Upper lobe of right lung (tissue), 1 donor: ENCODE measurements around the gene CAP1. TPM values are rescaled to one million over a fixed set of nuclear protein-coding genes. Genes with fewer than 3 reads are reported as not detected.

Source experiments
- ATAC-seq: fragments of 200-7000 bp; cut with Tn5 transposase; one replicate; pipeline ENCODE4 v1.9.1; 2020; ENCODE audit warnings: mild to moderate bottlenecking, moderate library complexity
- DNase-seq: peaks from one replicate; pipeline ENCODE4 v3.0.0-alpha.2; 2020
- H3K27ac ChIP-seq: fragments of 200-600 bp; one replicate; pipeline ENCODE4 v1.8.0; 2022
- H3K27me3 ChIP-seq: fragments of 200-600 bp; one replicate; pipeline ENCODE4 v1.8.0; 2022; ENCODE audit warnings: mild to moderate bottlenecking
- H3K36me3 ChIP-seq: fragments of 200-600 bp; one replicate; pipeline ENCODE4 v1.8.0; 2022
- H3K4me1 ChIP-seq: fragments of 200-600 bp; one replicate; pipeline ENCODE4 v1.8.0; 2022
- H3K4me3 ChIP-seq: fragments of 200-600 bp; one replicate; pipeline ENCODE4 v1.8.0; 2022; ENCODE audit warnings: mild to moderate bottlenecking
- H3K9me3 ChIP-seq: fragments of 200-600 bp; one replicate; pipeline ENCODE4 v1.8.0; 2022
- intact Hi-C: fragments of 100-400 bp; cut with DNase I; formaldehyde crosslinking; loops from one replicate; pipeline ENCODE4 v1.11.0; 2022
- total RNA-seq: library from RNA; stranded (reverse); fragmentation: NEBNext Ultra II Directional; extraction: Animal tissue kit (Norgen Biotek cat#: 25700); gene quantifications from one replicate; pipeline ENCODE4 v1.2.1, GENCODE V29; 2021
- TF ChIP-seq, protein P1 (sequence below): fragments of 200-600 bp; IDR thresholded peaks from one replicate; pipeline ENCODE4 v1.8.0; 2022; ENCODE audit warnings: antibody characterized with exemption
- donor health status: DM: no; HTN: yes; CAD: no; lungs with severe emphysema.

Gene CAP1
- total RNA-seq, 1 donor from 2014 or later, result 373 TPM

DNA sequence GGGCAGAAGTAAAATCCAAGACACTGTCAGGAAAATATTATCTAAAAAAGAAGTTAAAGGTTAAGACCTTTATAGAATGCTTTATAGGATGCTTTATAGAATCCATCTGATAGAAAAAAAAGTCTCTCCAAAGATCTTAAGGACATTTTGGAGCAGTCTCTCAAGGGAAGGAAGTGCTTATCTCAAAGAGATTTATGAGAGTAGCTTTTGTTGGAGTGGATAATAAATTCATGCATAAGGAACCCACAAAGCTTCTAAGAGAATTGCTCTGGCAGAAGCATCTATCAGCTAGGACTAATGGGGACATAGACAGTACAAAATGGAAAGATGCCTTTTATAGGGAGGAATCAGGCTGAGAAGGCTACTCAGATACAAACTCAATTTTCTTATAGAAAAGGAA lies 12.9 kb upstream of the CAP1 start:
- TF ChIP-seq, protein P1, sequence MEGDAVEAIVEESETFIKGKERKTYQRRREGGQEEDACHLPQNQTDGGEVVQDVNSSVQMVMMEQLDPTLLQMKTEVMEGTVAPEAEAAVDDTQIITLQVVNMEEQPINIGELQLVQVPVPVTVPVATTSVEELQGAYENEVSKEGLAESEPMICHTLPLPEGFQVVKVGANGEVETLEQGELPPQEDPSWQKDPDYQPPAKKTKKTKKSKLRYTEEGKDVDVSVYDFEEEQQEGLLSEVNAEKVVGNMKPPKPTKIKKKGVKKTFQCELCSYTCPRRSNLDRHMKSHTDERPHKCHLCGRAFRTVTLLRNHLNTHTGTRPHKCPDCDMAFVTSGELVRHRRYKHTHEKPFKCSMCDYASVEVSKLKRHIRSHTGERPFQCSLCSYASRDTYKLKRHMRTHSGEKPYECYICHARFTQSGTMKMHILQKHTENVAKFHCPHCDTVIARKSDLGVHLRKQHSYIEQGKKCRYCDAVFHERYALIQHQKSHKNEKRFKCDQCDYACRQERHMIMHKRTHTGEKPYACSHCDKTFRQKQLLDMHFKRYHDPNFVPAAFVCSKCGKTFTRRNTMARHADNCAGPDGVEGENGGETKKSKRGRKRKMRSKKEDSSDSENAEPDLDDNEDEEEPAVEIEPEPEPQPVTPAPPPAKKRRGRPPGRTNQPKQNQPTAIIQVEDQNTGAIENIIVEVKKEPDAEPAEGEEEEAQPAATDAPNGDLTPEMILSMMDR, result no peak
- Histone ChIP-seq H3K36me3 (no peaks in the 10 kb centered on the region), H3K27ac (no peak overlapping the region), H3K27me3 (no peaks in the 10 kb centered on the region), H3K4me1 (no peaks in the 10 kb centered on the region), H3K9me3 (no peaks in the 10 kb centered on the region), H3K4me3 (no peak overlapping the region)
- DNase-seq (no peak), ATAC-seq (no peak)
- intact Hi-C loops, result no loop called here

DNA sequence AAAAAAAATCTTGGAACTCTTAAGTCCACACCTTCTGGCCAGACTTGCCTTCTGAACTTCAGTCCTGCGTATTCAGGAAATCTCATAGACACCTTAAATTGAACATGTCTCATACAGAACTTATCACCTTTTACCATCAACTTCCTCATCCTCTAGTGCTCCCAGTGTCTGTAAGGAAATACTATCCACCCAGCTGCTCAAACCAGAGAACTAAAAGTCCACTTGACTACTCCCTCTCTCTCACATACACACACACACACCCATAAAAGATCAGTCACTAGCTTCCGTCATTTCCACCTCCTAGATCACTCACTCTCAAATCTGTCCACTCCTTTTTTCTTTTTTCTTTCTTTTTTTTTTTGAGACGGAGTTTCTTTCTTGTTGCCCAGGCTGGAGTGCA lies 10.9 kb upstream of the CAP1 start:
- Histone ChIP-seq H3K9me3 (no peaks in the 10 kb centered on the region), H3K36me3 (no peaks in the 10 kb centered on the region), H3K27ac (no peak overlapping the region), H3K4me3 (no peak overlapping the region), H3K27me3 (no peaks in the 10 kb centered on the region), H3K4me1 (no peaks in the 10 kb centered on the region)
- TF ChIP-seq, protein P1, result no peak
- DNase-seq (no peak), ATAC-seq (no peak)
- intact Hi-C loops, result no loop called here

GRCh38 chr1:40030528-40031135 lies 9.9 kb upstream of the CAP1 start:
- no peaks in the 10 kb centered on the region for H3K9me3 ChIP-seq
- DNase-seq, result no peak

DNA sequence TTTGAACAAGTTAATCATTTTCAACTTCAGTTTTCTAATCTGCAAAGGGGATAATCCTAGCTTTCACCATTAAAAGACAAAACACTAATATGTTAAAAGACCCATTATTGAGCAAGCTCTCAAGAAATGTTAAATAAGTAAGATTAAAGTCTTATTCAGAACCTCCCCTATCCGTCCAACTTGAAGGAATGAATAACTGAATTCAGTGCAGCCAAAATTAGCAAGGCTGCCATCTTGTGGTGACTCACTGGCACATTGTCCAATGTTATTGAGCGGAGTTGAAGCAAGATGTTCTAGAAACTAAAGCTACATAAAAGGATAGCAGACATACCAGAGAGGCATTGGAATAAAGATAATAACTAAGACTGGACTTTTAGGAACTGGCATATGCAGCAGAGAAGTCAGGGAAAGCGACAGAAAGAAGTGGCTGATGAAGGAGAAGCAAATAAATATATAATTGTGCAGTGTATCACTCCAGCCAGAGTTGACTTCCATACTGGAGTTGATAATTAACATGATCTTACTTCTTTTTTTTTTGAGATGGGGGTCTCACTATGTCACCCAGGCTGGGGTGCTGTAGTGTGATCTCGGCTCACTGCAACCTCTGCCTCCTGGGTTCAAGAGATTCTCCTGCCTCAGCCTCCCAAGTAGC lies 8.2 kb upstream of the CAP1 start:
- TF ChIP-seq, protein P1, result peak; percentile 74
- intact Hi-C loops, result no loop called here
- H3K4me3 ChIP-seq, result no peak overlapping the region
- no peak overlapping the region for H3K27ac ChIP-seq
- no peaks in the 10 kb centered on the region for H3K36me3 ChIP-seq
- peak; percentile 84 for ATAC-seq
- no peak for DNase-seq
- no peaks in the 10 kb centered on the region for H3K27me3 ChIP-seq
- H3K9me3 ChIP-seq, result no peaks in the 10 kb centered on the region
- peaks cover 12% of the 10 kb centered on the region for H3K4me1 ChIP-seq

More at GRCh38 chr1:40030528-40031135, 9.9 kb upstream of the CAP1 start:
- Histone ChIP-seq H3K36me3 (no peaks in the 10 kb centered on the region), H3K4me1 (no peaks in the 10 kb centered on the region), H3K27ac (no peak overlapping the region), H3K27me3 (no peaks in the 10 kb centered on the region), H3K4me3 (no peak overlapping the region)
- TF ChIP-seq, protein P1, result no peak
- intact Hi-C loops, result no loop called here
- ATAC-seq, result no peak

DNA sequence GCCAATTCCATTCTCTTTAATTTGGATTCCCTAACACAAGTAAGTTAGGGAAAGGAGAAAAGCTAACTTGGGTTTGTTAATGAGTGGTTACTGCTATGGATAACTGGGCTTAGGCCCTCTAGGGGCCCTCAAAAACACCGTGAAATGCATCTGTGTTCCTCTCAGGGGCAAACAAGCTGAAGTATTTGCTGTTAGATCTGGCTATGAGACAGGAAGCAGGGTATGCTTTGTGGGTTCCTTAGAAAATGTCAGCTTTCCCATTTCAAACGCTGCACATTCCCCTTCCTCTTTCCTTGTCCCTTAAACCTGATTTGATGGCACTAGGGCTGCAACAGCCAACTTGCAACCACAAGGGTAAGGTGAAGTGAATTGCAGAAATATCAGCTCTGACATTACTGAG lies 5.7 kb upstream of the CAP1 start:
- ATAC-seq (no peak), DNase-seq (no peak)
- TF ChIP-seq, protein P1, result no peak
- Histone ChIP-seq H3K27ac (peak overlapping the region; percentile 28), H3K9me3 (no peaks in the 10 kb centered on the region), H3K36me3 (no peaks in the 10 kb centered on the region), H3K27me3 (no peaks in the 10 kb centered on the region), H3K4me3 (no peak overlapping the region), H3K4me1 (peaks cover 23% of the 10 kb centered on the region)
- intact Hi-C loops, result no loop called here
